Esophagus mucosa (tissue), 1 donor: ENCODE measurements around the gene ADM. TPM values are rescaled to one million over a fixed set of nuclear protein-coding genes. Genes with fewer than 3 reads are reported as not detected.

Experiments
- ATAC-seq: fragments of 200-7000 bp; cut with Tn5 transposase; one replicate; pipeline ENCODE4 v1.9.1; 2020
- total RNA-seq: library from RNA; stranded (reverse); gene quantifications from one replicate; pipeline ENCODE4 v1.2.4, GENCODE V29; 2023
- donor health status: DM: yes; HTN: yes; CAD: no.

The ADM gene
- total RNA-seq, 1 donor from 2014 or later, result 15.5 TPM

- no peak for ATAC-seq
Observed at GRCh38 chr11:10329935-10330334, 25.1 kb downstream of the ADM start.

GRCh38 chr11:10331548-10332289 lies 26.8 kb downstream of the ADM start:
- ATAC-seq, result no peak

GRCh38 chr11:10333490-10333889 lies 28.6 kb downstream of the ADM start:
- ATAC-seq, result no peak

DNA sequence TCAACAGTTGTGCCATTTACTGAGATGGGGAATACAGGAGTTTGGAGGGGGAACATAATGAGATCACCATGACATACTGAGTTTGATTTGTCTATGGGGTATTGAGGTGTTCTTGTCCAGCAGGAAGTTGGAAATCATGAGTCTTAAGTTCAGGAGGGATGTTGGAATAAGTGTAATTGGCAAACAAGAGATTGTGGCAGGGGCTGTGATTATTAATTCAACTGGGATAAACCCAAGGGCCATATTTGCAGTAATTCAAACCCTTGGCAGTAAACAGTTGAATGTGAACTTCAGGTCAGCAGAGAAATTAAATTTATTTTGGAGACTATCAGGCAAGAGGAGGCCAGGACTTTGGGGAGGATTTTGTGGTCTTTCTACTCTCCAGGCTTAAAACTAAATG lies 33.4 kb downstream of the ADM start:
- ATAC-seq, result no peak

- ATAC-seq, result no peak
Observed at GRCh38 chr11:10348650-10349280, 43.9 kb downstream of the ADM start.

- no peak for ATAC-seq
Observed at GRCh38 chr11:10349281-10349665, 44.4 kb downstream of the ADM start.

GRCh38 chr11:10349806-10350205 lies 44.9 kb downstream of the ADM start:
- ATAC-seq, result no peak

DNA sequence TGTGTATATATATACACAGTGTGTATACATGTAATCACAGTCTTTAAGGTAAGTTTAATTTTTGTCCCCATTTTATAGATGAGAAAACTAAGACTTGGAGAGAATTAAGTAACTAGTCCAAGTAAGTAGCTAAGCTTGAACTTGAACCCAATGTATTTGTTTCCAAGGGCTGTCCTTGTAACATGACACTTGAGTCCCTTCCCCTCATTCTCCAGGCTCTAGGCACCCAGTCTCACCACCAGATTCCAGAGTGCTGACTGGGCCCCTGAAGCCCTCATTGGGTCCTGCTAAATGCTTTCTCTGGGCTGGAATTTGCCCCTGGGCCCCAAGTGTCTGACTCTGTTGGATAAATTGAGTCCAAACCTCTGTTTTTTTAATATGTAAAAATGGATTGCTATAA lies 45.5 kb downstream of the ADM start:
- no peak for ATAC-seq

DNA sequence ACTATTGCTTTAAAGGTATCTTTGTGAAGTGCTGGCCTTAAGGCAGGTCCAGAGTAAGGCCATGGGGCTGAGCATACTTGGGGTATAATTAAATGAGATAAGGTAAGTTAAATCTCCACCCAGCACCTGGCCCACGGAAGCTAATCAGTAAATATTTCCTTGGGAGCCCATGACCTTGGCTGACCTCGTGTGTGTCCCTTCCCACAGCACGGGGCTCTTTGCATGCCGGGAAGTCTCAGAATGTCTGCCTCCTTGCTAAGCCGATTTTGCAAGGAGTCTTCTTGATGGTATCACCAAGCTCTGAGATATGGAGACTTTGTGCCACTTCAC lies 46.5 kb downstream of the ADM start:
- ATAC-seq, result no peak

DNA sequence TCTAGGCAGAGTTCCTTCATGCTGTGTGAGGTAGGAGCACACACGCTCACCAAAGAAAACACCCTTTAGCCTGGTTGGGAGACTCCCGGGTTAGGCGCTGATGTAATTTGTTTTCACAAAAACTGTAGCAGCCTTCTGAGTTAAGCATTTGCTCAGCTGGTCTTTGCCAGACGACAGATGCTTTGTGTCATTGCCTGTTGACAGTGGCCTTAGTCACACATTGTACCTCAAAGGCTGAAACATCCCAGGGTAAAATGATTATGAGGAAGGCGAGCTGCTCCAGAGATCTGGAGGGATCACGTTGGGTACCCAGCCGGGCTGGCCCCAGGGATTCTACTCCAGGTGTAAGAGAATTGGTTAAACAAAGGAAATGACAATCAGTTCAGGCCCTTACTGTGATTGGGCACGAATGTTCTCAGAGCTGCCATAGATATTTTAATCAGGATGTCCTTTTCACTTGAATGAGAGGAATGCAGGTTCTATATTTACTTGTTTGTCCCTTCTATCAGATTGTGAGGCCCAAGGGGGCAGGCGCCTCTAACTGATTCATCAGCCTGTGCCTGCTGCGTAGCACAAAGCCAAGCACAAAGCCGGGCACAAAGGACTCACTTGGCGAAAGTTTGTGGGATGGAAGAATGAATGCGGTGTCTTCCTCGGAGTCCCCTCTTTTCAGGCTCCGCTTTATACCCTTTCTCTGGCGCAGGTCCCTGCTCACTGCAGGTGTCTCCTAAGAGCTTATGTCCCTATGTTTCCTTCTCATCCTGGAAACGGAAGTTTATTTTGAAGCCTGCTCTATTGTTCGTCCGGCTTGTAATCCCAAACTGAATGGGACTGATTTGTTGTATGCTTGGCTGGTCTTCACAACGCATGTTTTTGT lies 47.1 kb downstream of the ADM start:
- peak; percentile 42 for ATAC-seq

DNA sequence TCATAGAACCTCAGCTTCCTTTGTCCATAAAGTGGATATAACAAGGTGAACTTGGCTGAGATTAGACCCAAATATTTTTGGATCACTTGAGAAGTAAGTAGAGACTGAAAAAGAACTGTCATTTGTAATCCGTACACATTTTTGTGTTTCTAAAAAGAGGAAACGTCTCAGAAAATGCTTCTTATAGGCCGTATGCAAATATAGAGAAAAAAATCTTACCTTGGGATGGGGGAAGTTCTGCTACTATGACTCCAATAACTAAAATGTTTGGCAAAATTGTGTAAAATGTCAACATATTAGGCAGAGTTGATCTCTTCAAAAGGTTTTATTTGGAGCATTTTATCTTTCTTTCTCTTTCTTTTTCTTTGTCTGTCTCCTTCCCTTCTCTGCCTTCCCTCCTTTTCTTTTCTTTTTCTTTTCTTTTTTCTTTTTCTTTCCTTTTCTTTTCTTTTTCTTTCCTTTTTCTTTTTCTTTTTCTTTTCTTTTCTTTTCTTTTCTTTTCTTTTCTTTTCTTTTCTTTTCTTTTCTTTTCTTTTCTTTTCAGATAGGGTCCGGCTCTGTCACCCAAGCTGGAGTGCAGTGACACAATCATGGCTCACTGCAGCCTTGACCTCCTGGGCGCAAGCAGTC lies 48.2 kb downstream of the ADM start:
- no peak for ATAC-seq

- no peak for ATAC-seq
Observed at GRCh38 chr11:10354389-10354788, 49.5 kb downstream of the ADM start.

DNA sequence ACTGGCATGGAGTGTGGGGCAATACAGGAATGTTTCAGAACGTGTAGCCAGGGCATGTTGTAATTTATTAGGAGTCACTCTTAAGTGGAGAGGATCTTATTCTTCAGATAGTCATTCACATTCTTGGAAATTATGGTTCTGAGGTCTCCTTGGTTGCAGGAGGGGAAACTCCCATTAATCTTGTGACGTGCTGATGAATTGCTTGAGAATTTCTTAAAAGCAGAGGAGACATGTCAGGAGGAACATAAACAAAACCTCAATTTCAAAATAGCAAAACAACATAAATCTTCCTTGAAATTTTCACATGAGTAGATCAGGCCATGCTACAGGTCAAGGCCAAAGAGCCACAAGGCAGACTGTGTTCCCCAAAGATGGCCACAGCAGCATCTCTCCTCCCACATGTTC lies 50.4 kb downstream of the ADM start:
- ATAC-seq, result no peak

DNA sequence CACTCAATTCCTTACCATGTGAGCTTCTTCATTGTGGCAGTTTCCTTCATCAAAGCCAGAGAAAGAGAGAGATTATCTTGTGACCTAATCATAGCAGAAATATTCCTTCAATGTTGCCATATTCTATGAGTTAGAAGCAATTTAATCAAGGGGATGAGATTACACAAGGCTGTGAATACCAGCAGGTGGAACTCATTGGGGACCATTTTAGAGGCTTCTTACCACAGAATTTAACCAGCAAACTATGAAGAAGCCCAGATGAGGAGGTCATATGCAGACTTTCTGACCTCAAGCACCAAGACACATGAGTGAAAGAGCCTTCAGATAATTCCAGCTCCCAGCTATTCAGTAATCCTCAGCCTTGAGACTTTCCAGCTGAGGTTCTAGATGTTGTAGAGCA lies 51.3 kb downstream of the ADM start:
- no peak for ATAC-seq

Other genes with a start within 250 kb of the ADM start
- gene SBF2, start 10.9 kb upstream of the ADM start, total RNA-seq, result 27.7 TPM
- 16.2 TPM for gene AMPD3, start 150.2 kb downstream of the ADM start, total RNA-seq
- 69.5 TPM for gene RNF141, start 236.1 kb downstream of the ADM start, total RNA-seq